KMS-11 (cell line): Measurements from ENCODE around the gene FANK1.
"Not testable (repeated sequence)": the region's sequence is repeated elsewhere in the genome, so short reads cannot be mapped to it uniquely, and the experiment has no call there.

ENCODE experiments used
- H2AFZ ChIP-seq: fragments of 200-600 bp; sonication (generic); 2 replicates; pipeline ENCODE4 v1.6.1; 2016; ENCODE audit warnings: antibody characterized with exemption, mixed run types, low read depth
- H3K27ac ChIP-seq: fragments of 200-600 bp; sonication (generic); 2 replicates; pipeline ENCODE4 v1.6.1; 2016; ENCODE audit warnings: mild to moderate bottlenecking, mixed run types
- H3K27me3 ChIP-seq: fragments of 200-600 bp; sonication (generic); 2 replicates; pipeline ENCODE4 v1.6.1; 2017; ENCODE audit warnings: mild to moderate bottlenecking, low read depth, mixed run types, moderate library complexity; ENCODE audit not compliant: insufficient read depth
- H3K36me3 ChIP-seq: fragments of 200-600 bp; sonication (generic); 2 replicates; pipeline ENCODE4 v1.6.1; 2017; ENCODE audit warnings: mild to moderate bottlenecking, mixed run types; ENCODE audit not compliant: insufficient read depth
- H3K4me1 ChIP-seq: fragments of 200-600 bp; sonication (generic); 2 replicates; pipeline ENCODE4 v1.6.1; 2016; ENCODE audit warnings: mild to moderate bottlenecking, low read depth, mixed run types; ENCODE audit not compliant: poor library complexity, severe bottlenecking
- H3K4me2 ChIP-seq: fragments of 200-600 bp; sonication (generic); 2 replicates; pipeline ENCODE4 v1.7.0; 2016; ENCODE audit warnings: mild to moderate bottlenecking, mixed run types
- H3K4me3 ChIP-seq: fragments of 200-600 bp; sonication (generic); IDR thresholded peaks from 2 replicates; pipeline ENCODE4 v1.6.1; 2017; ENCODE audit warnings: low read depth, low read length, mixed read lengths; ENCODE audit not compliant: insufficient read depth
- H3K79me2 ChIP-seq: fragments of 200-600 bp; sonication (generic); 2 replicates; pipeline ENCODE4 v1.6.1; 2016; ENCODE audit warnings: low read depth, mixed run types; ENCODE audit not compliant: insufficient read depth
- H3K9ac ChIP-seq: fragments of 200-600 bp; sonication (generic); 2 replicates; pipeline ENCODE4 v1.6.1; 2016; ENCODE audit warnings: mild to moderate bottlenecking, mixed run types
- H4K20me1 ChIP-seq: fragments of 200-600 bp; sonication (generic); 2 replicates; pipeline ENCODE4 v1.6.1; 2016; ENCODE audit warnings: mild to moderate bottlenecking, mixed run types; ENCODE audit not compliant: insufficient read depth
- CTCF ChIP-seq: fragments of 200-600 bp; sonication (generic); conservative IDR thresholded peaks from 2 replicates; pipeline ENCODE4 v1.6.1; 2017; ENCODE audit warnings: low read depth, mild to moderate bottlenecking, antibody characterized with exemption, low read length, moderate library complexity, mixed read lengths

Gene FANK1

DNA sequence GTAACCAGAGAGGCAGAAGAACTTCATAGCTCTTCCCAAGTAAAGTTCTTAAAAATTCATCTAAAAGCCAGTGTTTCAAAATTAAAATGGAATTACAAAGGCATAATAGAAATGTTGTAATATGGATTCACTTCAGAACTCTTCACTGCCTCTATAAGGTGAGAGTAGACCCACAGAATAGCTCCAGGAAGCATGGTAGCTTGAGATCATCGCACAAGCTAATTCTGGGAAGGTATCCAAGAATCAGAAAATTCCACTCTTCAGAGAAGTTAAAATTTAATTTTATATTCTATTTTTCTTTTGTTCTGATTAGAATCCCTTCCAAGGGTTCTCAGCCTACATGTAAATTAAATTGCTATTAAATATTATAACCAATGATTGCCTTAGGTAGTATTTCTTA, 13.8 kb upstream of the FANK1 start:
- Histone ChIP-seq H3K4me3 (no peak overlapping the region), H3K4me2 (no peak overlapping the region), H3K27ac (no peak overlapping the region), H2AFZ (no peak overlapping the region), H3K27me3 (no peaks in the 10 kb centered on the region), H3K4me1 (no peaks in the 10 kb centered on the region), H3K36me3 (no peaks in the 10 kb centered on the region), H3K79me2 (no peaks in the 10 kb centered on the region), H4K20me1 (no peaks in the 10 kb centered on the region), H3K9ac (no peak overlapping the region)
- TF ChIP-seq CTCF = no peak

- no peaks in the 10 kb centered on the region for H3K27me3 ChIP-seq
- no peak overlapping the region for H3K9ac ChIP-seq
- no peak overlapping the region for H3K27ac ChIP-seq
- no peak overlapping the region for H2AFZ ChIP-seq
- H3K4me1 ChIP-seq = no peaks in the 10 kb centered on the region
- no peak overlapping the region for H3K4me3 ChIP-seq
- TF ChIP-seq CTCF = no peak
- no peaks in the 10 kb centered on the region for H3K36me3 ChIP-seq
- no peaks in the 10 kb centered on the region for H3K79me2 ChIP-seq
- no peak overlapping the region for H3K4me2 ChIP-seq
- no peaks in the 10 kb centered on the region for H4K20me1 ChIP-seq
These were observed 13.2 kb upstream of the FANK1 start for GRCh38 chr10:125883211-125883610.

GRCh38 chr10:125886914-125887512, 9.4 kb upstream of the FANK1 start:
- Histone ChIP-seq H2AFZ (no peak overlapping the region), H3K36me3 (no peaks in the 10 kb centered on the region), H3K79me2 (no peaks in the 10 kb centered on the region), H3K4me2 (no peak overlapping the region), H3K27me3 (no peaks in the 10 kb centered on the region), H3K9ac (no peak overlapping the region), H3K4me3 (no peak overlapping the region), H3K27ac (no peak overlapping the region), H4K20me1 (no peaks in the 10 kb centered on the region), H3K4me1 (no peaks in the 10 kb centered on the region)
- no peak for TF ChIP-seq CTCF

DNA sequence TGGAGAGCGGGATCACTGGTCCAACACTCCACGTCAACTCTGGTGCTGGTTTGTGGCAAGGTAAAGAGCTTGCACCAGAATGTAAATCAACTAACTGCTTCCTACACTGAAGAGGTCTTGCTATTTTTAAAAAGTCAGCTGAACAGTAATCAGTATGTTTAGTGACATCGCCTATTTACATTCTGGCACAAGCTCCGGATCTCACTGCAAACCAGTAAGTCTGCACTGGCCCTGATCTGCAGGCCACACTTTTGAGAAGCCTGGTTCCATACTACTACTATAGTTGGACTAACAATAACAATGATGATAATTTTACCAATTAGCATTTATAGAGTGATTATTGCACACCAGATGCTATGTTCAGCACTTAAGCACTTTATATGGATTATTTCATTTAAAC, 6.9 kb upstream of the FANK1 start:
- H3K4me3 ChIP-seq, H3K4me1 ChIP-seq, H3K4me2 ChIP-seq, H3K36me3 ChIP-seq, H3K9ac ChIP-seq, H3K79me2 ChIP-seq, H4K20me1 ChIP-seq, H2AFZ ChIP-seq, H3K27me3 ChIP-seq, H3K27ac ChIP-seq: not testable (repeated sequence)

DNA sequence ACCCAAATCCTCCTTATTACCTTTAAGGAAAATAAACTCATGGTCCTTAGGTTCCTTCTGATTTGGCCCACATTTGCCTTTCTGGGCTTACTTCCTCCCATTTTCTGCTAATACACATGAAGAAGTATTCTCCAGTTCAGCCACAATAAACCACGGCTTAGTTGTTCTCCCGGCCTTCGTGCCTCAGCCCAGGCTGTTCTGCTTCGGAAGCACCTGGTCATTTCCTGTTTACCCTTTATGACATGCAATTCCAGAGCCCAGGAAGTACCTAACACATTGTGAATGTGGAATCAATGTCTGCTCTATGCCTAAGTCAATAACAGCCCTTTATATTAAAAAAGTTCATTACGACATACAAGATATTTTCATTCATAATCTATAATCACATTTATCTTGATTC, 4.0 kb upstream of the FANK1 start:
- H3K4me1 ChIP-seq, H3K4me3 ChIP-seq, H3K9ac ChIP-seq, H3K36me3 ChIP-seq, H3K4me2 ChIP-seq, H2AFZ ChIP-seq, H4K20me1 ChIP-seq, H3K79me2 ChIP-seq, H3K27me3 ChIP-seq, H3K27ac ChIP-seq: not testable (repeated sequence)

DNA sequence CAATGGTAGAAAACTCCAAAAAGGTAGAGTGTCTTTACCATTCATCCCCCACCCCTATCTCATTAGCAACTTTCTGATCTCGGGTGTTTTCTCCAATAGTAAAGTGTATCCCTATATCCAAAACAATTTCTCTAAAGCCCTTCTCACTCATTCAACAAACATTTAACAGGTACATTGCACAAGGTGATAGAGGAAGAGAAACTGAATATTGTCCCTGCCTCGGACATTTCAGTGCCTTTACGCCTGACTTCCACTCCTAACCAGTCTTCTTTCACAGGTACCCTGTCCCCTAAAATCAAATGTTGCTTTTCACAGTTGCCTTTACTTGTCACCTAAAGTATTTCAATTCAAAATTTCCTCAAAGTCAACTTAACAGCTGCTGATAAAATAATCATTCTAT, 2.2 kb upstream of the FANK1 start:
- not testable (repeated sequence) for H3K79me2 ChIP-seq, H3K36me3 ChIP-seq, H3K4me1 ChIP-seq, H3K4me3 ChIP-seq, H4K20me1 ChIP-seq, H3K27me3 ChIP-seq, H3K9ac ChIP-seq, H3K4me2 ChIP-seq, H2AFZ ChIP-seq, H3K27ac ChIP-seq

DNA sequence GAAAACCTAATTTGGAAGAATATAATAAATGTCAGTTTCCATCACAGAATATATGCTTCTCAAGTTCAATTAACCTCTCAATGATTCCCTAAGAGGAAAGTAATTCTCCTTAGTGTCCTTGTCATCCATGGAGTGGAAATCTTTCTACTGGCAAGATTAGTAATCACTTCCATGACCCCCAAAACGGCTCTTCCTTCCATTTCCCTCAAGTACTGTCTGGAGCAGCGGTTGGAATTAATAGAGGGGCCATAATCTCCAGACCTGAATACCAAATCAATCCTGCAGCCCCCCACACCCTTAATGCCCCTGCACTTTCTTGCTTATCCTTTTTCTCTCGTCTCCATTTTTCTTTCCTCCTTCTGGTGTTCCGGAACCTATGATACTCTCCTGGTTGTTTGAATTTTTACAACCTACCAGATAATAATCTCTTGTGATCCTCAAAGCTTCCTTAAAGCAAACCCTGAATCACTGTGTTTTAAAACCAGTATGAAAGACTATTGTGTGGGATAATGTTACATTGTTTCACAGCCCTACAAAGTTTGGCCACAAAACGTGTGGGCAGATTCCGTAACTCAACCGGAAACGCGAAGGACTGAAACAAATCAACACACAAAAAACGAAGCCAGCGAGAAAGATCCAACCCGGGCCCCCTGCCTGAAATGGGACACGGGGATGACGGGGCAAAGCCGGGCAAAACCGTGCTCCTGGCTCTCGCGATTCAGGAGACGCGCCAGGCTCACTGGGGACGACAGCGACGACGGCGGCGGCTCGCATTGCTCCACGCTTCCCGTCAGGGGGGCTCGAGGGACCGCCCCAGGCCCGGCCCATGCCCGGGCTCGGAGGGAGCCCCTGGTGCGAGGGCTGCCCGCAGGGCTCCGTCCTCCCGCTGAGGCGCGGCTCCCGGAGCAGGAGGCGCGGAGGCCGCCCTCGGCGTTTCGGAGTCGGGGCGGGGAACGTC, 955 bp upstream of the FANK1 start:
- not testable (repeated sequence) for H3K27me3 ChIP-seq, H3K4me3 ChIP-seq, H3K36me3 ChIP-seq, H3K79me2 ChIP-seq, H3K4me1 ChIP-seq, H4K20me1 ChIP-seq
- H3K4me2 ChIP-seq = peak overlapping the region; percentile 49
- peak overlapping the region; percentile 70; the same call in 1 of the 2 replicates for H3K9ac ChIP-seq
- H2AFZ ChIP-seq = peak overlapping the region; percentile 75
- peak overlapping the region; percentile 51 for H3K27ac ChIP-seq
